T-helper 2 cell treated with Interferon-gamma antibody and Interleukin-4, amounts not matched to agents 5 μg/mL and 100 μg/mL, for 36 hours (primary cell): ENCODE data around the gene RAB39A.
"Not testable (repeated sequence)": the region's sequence is repeated elsewhere in the genome, so short reads cannot be mapped to it uniquely, and the experiment has no call there.

ENCODE experiments used
- DNase-seq: peaks from one replicate; pipeline ENCODE4 v3.0.0; 2021; ENCODE audit warnings: low spot score
- H3K27ac Mint-ChIP-seq: one replicate; pipeline ENCODE4 v1.8.0; 2021; ENCODE audit warnings: mild to moderate bottlenecking, mixed read lengths
- H3K27me3 Mint-ChIP-seq: one replicate; pipeline ENCODE4 v1.8.0; 2021; ENCODE audit warnings: low read depth, mixed read lengths
- H3K36me3 Mint-ChIP-seq: one replicate; pipeline ENCODE4 v1.8.0; 2021; ENCODE audit warnings: low read depth, mixed read lengths
- H3K4me1 Mint-ChIP-seq: one replicate; pipeline ENCODE4 v1.8.0; 2021; ENCODE audit warnings: low read depth, mixed read lengths
- H3K4me3 Mint-ChIP-seq: one replicate; pipeline ENCODE4 v1.8.0; 2022; ENCODE audit warnings: mild to moderate bottlenecking, moderate library complexity, mixed read lengths
- H3K9me3 Mint-ChIP-seq: one replicate; pipeline ENCODE4 v1.8.0; 2021; ENCODE audit warnings: mixed read lengths

RAB39A gene

DNA sequence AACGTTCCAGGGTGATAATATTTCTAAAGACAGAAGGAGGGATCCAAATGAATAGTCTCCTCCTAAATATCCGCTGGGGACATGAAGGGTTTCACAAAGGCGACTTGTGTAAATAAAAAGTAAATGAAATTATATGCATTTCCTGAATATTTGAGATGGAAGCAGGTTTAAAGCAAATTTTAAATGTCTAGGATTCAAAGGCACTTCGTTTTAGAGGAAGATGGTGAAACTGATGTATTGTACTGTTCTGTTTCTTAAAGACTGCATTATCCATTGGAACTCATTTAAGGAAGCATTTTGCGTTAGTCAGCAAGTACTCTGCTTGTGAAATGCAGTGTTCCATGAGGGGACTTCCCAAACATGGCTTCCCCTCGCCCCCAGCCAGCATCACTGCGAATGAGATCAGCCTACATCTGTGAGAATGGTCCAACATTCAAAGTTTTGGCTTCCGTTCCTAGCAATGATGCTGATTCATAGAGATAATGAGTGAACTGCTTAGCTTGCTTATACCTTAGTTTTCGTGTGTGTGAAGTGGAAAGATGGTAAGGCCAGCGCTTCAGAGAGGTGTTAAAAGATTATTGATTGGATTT is 1.5 kb downstream of the RAB39A start:
- H3K4me3 Mint-ChIP-seq: no peak overlapping the region
- no peaks in the 10 kb centered on the region for H3K36me3 Mint-ChIP-seq
- no peak overlapping the region for H3K27ac Mint-ChIP-seq
- no peaks in the 10 kb centered on the region for H3K9me3 Mint-ChIP-seq
- H3K4me1 Mint-ChIP-seq: peaks cover 4% of the 10 kb centered on the region
- DNase-seq: no peak
- peaks cover 30% of the 10 kb centered on the region for H3K27me3 Mint-ChIP-seq

DNA sequence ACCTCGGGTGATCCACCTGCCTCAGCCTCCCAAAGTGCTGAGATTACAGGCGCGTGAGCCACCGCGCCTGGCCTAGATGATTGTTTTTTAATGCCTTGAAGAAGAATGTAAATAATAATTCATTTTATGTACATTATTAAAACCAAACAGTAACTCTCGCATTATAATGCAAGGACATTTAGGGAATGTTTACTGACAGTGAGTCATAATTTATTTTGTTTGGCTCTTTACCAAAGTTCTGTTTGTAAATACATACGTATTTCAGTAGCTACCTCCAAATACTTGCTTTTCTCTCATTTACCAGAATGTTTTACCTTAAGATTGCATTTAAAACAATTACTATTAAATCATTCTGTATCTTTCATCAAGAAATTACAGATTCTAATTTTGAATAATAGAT is 3.0 kb downstream of the RAB39A start:
- H3K4me3 Mint-ChIP-seq: no peak overlapping the region
- peaks cover 23% of the 10 kb centered on the region for H3K27me3 Mint-ChIP-seq
- H3K9me3 Mint-ChIP-seq: no peaks in the 10 kb centered on the region
- H3K27ac Mint-ChIP-seq: no peak overlapping the region
- no peaks in the 10 kb centered on the region for H3K36me3 Mint-ChIP-seq
- no peak for DNase-seq
- H3K4me1 Mint-ChIP-seq: peaks cover 4% of the 10 kb centered on the region

DNA sequence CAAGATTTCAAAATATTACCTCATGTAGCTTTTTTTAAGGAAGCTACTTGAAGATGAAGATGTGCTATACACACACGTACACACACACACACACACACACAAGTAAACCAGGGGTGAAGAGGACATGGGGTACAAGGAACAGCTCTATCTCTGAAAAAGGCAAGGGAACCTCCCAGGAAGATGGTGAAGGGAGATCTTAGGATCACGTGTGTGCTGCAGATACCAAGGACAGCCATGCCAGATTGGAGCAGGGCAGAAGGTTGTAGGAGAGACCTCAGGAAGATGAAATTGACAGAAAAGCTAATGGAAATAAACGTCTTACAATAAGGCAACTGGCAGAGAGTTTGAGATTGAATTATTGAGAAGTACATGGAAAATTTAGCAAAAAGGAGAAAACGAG is 19.7 kb downstream of the RAB39A start:
- H3K27me3 Mint-ChIP-seq: no peaks in the 10 kb centered on the region
- no peak overlapping the region for H3K27ac Mint-ChIP-seq
- no peak for DNase-seq
- no peaks in the 10 kb centered on the region for H3K36me3 Mint-ChIP-seq
- H3K4me1 Mint-ChIP-seq: no peaks in the 10 kb centered on the region
- H3K4me3 Mint-ChIP-seq: no peak overlapping the region
- no peaks in the 10 kb centered on the region for H3K9me3 Mint-ChIP-seq

DNA sequence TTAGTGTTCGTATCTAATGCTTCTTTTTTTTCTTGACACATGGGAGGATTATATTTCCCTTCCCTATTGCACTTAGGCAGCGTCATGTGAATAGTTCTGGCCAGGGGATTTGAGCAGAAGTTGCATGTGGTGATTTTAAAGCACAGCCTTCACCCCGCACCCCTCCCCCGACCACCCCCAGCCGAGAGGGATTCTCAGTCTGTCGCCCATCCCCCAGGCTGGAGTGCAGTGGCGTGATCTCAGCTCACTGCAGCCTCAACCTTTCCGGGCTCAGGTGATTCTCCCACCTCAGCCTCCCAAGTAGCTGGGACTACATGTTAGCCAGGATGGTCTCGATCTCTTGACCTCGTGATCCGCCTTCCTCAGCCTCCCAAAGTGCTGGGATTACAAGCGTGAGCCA is 20.1 kb downstream of the RAB39A start:
- not testable (repeated sequence) for H3K4me1 Mint-ChIP-seq, H3K36me3 Mint-ChIP-seq, H3K4me3 Mint-ChIP-seq, H3K27me3 Mint-ChIP-seq, DNase-seq, H3K27ac Mint-ChIP-seq, H3K9me3 Mint-ChIP-seq

DNA sequence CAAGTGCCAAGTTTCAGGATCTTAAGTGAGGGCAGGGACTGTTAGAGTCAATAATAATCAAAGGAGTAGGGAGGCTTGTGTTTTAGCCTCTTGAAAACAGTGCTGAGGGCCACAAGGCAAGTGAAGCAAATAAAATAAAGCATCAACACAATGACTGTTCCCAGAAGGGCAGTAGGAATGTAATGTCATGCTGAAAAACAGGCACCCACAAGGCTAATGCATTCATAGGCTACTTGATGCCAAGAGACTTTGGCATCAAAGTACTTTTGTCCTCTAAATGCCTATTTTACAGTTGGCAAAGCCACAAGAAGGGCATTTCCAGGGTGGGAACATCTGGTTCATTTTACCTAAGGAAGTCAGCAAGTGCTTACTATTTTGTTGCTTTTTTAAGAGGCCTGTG is 22.9 kb downstream of the RAB39A start:
- Mint-ChIP-seq H3K27ac (no peak overlapping the region), H3K36me3 (no peaks in the 10 kb centered on the region), H3K9me3 (no peaks in the 10 kb centered on the region), H3K27me3 (no peaks in the 10 kb centered on the region), H3K4me3 (no peak overlapping the region), H3K4me1 (no peaks in the 10 kb centered on the region)
- DNase-seq: no peak

DNA sequence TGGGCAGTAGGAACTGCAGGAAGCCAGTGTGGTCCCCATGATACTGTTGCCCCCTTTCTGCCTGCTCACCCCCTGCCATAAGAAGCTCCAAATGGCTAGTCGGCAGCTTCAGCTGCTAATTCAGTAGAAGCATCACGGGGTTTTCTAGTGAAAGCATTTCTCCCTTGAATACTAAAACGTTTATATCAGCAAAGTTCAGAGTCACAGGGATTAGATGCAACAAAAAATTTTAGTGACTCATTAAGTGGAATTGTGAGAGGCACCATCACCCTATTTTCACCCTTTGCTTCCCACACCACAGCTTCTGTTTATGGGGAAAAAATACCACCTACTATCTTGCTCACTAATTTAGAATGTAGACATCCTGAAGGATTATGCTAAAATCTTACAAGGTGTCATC is 25.2 kb downstream of the RAB39A start:
- Mint-ChIP-seq H3K4me3 (no peak overlapping the region), H3K9me3 (no peaks in the 10 kb centered on the region), H3K27me3 (peaks cover 2% of the 10 kb centered on the region), H3K4me1 (no peaks in the 10 kb centered on the region), H3K27ac (no peak overlapping the region), H3K36me3 (no peaks in the 10 kb centered on the region)
- DNase-seq: no peak

DNA sequence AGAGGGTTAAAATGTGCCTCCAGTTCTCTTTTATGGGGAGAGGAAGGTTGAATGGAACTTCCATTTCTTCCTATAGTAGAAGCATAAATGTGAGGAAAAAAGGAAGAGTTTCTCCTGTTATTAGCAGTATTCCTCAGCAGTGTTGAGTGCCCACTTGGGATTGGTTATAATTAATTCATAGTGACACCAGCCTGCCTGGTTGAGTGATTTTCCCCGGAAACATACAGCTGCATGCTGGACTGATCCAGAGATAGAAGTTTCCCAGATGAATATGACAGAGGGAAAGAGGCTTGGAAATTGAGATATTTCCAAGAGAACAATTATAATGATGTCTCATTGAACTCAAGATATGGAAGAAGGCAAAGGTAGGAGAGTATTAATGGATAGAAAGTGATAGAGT is 28.3 kb downstream of the RAB39A start:
- H3K36me3 Mint-ChIP-seq: no peaks in the 10 kb centered on the region
- H3K9me3 Mint-ChIP-seq: no peaks in the 10 kb centered on the region
- H3K27ac Mint-ChIP-seq: no peak overlapping the region
- DNase-seq: no peak
- no peaks in the 10 kb centered on the region for H3K4me1 Mint-ChIP-seq
- H3K4me3 Mint-ChIP-seq: no peak overlapping the region
- peaks cover 6% of the 10 kb centered on the region for H3K27me3 Mint-ChIP-seq

DNA sequence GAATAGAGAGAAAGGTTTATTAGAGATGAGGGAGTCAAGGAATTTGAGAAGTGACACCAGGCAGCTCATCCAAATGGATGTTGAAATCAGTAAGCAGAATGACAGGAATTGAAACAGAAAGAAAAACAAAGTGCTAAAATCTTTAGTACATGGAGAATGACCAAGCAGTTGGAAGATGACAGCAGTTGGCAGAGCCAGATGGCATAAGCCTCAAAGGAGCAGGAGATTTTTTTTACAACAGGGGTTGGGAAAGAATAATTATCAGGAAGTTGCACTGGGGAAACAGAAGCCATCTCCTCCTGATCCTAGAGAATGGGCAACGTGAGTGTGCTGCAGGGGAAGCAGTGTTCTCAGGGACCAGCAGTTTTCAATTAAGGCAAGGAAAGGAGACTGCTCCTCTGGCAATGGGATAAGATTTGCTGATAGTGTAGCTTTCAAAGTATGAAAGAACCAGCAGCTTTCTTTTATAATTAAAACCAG is 28.9 kb downstream of the RAB39A start:
- Mint-ChIP-seq H3K4me1 (no peaks in the 10 kb centered on the region), H3K27ac (no peak overlapping the region)

DNA sequence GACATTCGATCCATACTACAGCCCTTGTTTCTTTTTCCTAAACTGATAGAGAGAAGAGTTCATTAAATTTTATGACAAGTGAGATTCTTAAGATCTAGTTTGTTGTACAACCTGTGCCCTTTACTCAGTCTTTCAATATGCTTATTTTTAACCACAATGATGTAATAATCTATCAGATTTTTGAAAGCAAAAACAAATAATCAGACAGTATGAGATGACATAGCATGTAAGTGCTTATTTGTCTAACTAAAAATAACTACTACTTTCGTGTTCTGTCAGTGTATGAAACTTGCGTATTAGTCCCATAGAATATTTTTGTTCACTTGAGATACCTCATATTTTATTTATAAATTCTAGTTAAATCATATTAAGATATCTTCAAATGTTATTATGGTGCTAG is 33.2 kb downstream of the RAB39A start:
- DNase-seq: no peak
- no peak overlapping the region for H3K27ac Mint-ChIP-seq
- H3K27me3 Mint-ChIP-seq: peaks cover 6% of the 10 kb centered on the region
- no peaks in the 10 kb centered on the region for H3K4me1 Mint-ChIP-seq
- no peak overlapping the region for H3K4me3 Mint-ChIP-seq
- no peaks in the 10 kb centered on the region for H3K9me3 Mint-ChIP-seq
- no peaks in the 10 kb centered on the region for H3K36me3 Mint-ChIP-seq

More for the DNA sequence above, 28.9 kb downstream of the RAB39A start:
- no peaks in the 10 kb centered on the region for H3K36me3 Mint-ChIP-seq
- peaks cover 6% of the 10 kb centered on the region for H3K27me3 Mint-ChIP-seq
- no peak for DNase-seq
- no peak overlapping the region for H3K4me3 Mint-ChIP-seq
- H3K9me3 Mint-ChIP-seq: no peaks in the 10 kb centered on the region

DNA sequence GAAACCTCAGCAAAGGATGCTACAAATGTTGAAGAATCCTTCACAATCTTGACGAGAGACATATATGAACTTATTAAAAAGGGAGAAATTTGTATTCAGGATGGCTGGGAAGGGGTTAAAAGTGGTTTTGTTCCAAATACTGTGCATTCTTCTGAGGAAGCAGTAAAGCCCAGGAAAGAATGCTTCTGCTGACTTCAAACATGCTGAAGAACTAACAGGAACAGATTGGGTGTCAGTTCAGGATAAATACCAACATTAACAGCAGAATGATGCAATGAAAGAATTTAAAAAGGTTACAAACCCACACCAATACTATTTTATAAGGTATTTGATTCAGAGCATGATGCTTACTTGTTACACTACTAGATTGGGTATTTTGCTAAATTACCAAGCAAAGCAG is 33.9 kb downstream of the RAB39A start:
- DNase-seq: no peak
- Mint-ChIP-seq H3K27ac (no peak overlapping the region), H3K27me3 (peaks cover 4% of the 10 kb centered on the region), H3K4me1 (no peaks in the 10 kb centered on the region), H3K36me3 (no peaks in the 10 kb centered on the region), H3K9me3 (no peaks in the 10 kb centered on the region), H3K4me3 (no peak overlapping the region)

DNA sequence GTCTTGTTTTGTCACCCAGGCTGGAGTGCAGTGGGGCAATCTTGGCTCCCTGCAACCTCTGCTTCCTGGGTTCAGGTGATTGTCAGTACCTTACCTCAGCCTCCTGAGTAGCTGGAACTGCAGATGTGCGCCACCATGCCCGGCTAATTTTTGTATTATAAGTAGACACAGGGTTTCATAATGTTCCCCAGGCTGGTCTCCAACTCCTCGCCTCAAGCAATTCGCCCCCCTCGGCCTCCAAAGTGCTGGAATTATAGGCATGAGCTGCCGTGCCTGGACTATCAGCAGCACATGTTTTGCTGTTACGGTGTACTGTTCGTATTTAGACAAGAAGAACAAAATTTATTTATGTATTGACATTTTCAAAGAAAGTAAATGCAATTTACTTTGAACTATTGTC is 34.8 kb downstream of the RAB39A start:
- Mint-ChIP-seq H3K4me3 (no peak overlapping the region), H3K4me1 (no peaks in the 10 kb centered on the region), H3K9me3 (no peaks in the 10 kb centered on the region), H3K36me3 (no peaks in the 10 kb centered on the region), H3K27me3 (peaks cover 4% of the 10 kb centered on the region), H3K27ac (no peak overlapping the region)
- no peak for DNase-seq

DNA sequence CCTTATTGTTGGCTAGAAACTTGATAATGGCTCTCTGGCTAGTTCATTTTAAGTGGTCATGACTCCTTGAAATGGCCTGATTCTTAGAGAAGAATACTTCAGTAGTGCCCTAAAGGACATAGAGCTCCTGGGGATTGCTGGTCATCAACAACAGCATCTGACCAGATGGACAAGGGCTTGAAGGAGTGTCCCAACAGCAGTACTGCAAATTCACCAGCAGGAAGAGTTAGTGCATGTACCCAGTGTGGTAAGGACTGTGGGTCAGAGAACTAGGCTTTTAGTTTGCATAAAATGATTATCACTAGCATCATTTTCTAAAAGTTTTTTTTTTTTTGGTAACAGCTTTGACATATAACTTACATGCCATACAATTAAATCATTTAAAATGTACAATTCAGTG is 41.0 kb downstream of the RAB39A start:
- Mint-ChIP-seq H3K4me3 (no peak overlapping the region), H3K27ac (no peak overlapping the region), H3K36me3 (no peaks in the 10 kb centered on the region), H3K4me1 (no peaks in the 10 kb centered on the region), H3K27me3 (no peaks in the 10 kb centered on the region), H3K9me3 (no peaks in the 10 kb centered on the region)
- no peak for DNase-seq

DNA sequence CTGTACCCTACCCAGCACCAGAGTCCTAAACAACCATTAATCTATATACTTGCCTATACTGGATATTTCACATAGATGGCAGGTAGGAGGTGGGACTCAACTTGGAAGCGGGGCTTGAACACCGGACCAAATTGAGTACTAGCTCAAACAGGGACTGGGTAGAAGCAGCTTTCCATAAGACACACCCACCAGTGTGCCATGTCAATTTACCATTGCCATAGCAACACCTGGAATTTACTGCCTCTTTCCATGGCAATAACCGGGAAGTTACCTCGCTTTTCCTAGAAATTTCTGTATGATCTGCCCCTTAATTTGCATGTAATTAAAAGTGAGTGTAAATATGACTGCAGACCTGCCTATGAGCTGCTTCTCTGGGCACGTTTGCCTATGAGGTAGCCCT is 41.8 kb downstream of the RAB39A start:
- H3K4me1 Mint-ChIP-seq: no peaks in the 10 kb centered on the region
- H3K4me3 Mint-ChIP-seq: no peak overlapping the region
- H3K27me3 Mint-ChIP-seq: no peaks in the 10 kb centered on the region
- H3K36me3 Mint-ChIP-seq: no peaks in the 10 kb centered on the region
- H3K9me3 Mint-ChIP-seq: no peaks in the 10 kb centered on the region
- no peak for DNase-seq
- H3K27ac Mint-ChIP-seq: no peak overlapping the region

DNA sequence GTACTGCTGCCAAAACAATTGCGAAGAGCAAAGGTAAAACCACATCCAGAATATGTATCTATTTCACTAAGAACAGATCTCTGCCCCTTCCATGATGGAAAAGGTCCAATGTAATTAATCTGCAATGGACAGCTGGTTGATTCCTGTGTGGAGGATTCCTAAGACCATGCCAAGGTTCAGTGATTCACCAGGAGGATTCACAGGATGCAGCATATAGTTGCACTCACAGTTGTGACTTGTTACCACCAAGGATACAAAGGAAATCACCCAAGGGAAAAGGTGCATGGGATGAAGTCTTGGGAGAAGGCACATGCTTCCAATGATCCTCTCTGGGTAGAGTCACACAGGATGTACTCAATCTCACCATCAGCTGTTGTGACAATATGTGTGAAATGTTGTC is 45.4 kb downstream of the RAB39A start:
- H3K27ac Mint-ChIP-seq: no peak overlapping the region
- no peaks in the 10 kb centered on the region for H3K4me1 Mint-ChIP-seq
- no peak for DNase-seq
- no peaks in the 10 kb centered on the region for H3K36me3 Mint-ChIP-seq
- no peaks in the 10 kb centered on the region for H3K9me3 Mint-ChIP-seq
- H3K27me3 Mint-ChIP-seq: no peaks in the 10 kb centered on the region
- no peak overlapping the region for H3K4me3 Mint-ChIP-seq

DNA sequence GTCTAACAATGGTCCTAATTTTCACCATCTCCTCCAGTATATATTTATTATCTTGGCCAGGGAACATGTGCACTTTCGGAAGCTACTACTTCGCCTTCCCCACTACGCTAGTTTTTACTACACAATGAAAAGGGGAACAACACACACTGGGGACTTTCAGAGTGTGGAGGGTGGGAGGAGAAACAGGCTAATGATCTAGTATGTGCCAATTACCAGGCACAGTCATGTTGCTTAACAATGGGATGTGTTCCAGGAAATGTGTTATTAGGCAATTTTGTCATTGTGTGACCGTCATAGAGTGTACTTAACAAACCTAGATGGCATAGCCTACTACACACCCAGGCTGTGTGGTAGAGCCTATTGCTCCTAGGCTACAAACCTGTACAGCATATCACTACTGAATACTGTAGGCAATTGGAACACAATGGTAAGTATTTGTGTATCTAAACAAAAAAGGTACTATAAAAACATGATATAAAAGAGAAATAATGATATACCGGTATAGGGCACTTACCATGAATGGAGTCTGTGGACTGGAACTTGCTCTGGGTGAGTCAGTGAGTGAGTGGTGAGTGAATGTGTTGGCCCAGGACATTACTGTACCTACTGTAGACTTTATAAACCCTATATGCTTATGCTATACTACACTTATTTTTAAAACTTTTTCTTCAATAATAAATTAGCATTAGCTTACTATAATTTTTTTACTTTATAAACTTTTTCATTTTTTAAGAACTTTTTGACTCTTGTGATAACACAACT is 60.3 kb downstream of the RAB39A start:
- Mint-ChIP-seq H3K4me1 (no peaks in the 10 kb centered on the region), H3K27me3 (no peaks in the 10 kb centered on the region), H3K36me3 (no peaks in the 10 kb centered on the region), H3K4me3 (no peak overlapping the region), H3K27ac (no peak overlapping the region), H3K9me3 (no peaks in the 10 kb centered on the region)
- no peak for DNase-seq
